Glutamatergic neuron (in vitro differentiated cells): Measurements from ENCODE around the gene SFMBT2. TPM values are rescaled to one million over a fixed set of nuclear protein-coding genes. Genes with fewer than 3 reads are reported as not detected.

Experiments used
- DNase-seq: peaks from one replicate; pipeline ENCODE4 v3.0.0; 2022
- H3K27ac Mint-ChIP-seq: one replicate; pipeline ENCODE4 v1.8.0; 2020; ENCODE audit warnings: mild to moderate bottlenecking, mixed read lengths, inconsistent platforms; ENCODE audit not compliant: unreplicated experiment
- H3K27me3 Mint-ChIP-seq: one replicate; pipeline ENCODE4 v1.8.0; 2020; ENCODE audit warnings: mild to moderate bottlenecking, moderate library complexity, mixed read lengths, inconsistent platforms; ENCODE audit not compliant: unreplicated experiment
- H3K36me3 Mint-ChIP-seq: one replicate; pipeline ENCODE4 v1.8.0; 2020; ENCODE audit warnings: mild to moderate bottlenecking, mixed read lengths, inconsistent platforms; ENCODE audit not compliant: unreplicated experiment
- H3K4me1 Mint-ChIP-seq: one replicate; pipeline ENCODE4 v1.8.0; 2020; ENCODE audit warnings: mild to moderate bottlenecking, low read depth, mixed read lengths, inconsistent platforms; ENCODE audit not compliant: unreplicated experiment
- H3K4me3 Mint-ChIP-seq: one replicate; pipeline ENCODE4 v1.8.0; 2020; ENCODE audit warnings: mild to moderate bottlenecking, mixed read lengths, inconsistent platforms; ENCODE audit not compliant: unreplicated experiment
- H3K9me3 Mint-ChIP-seq: one replicate; pipeline ENCODE4 v1.8.0; 2020; ENCODE audit warnings: mild to moderate bottlenecking, moderate library complexity, mixed read lengths, inconsistent platforms; ENCODE audit not compliant: unreplicated experiment
- total RNA-seq: library from RNA; stranded (reverse); fragmentation: NEBNext Ultra II Directional; extraction: Animal tissue kit (Norgen Biotek cat#: 25700); gene quantifications from one replicate; pipeline ENCODE4 v1.2.1, GENCODE V29; 2021; ENCODE audit not compliant: unreplicated experiment
- TF ChIP-seq, protein P1 (sequence below): fragments of 200-600 bp; sonication (generic); IDR thresholded peaks from one replicate; pipeline ENCODE4 v1.5.0; 2021; ENCODE audit not compliant: partially characterized antibody, unreplicated experiment

The SFMBT2 gene
- total RNA-seq, 1 donor from 2014 or later, result 9.1 TPM

GRCh38 chr10:7320072-7320471 lies 90.8 kb downstream of the SFMBT2 start:
- Mint-ChIP-seq H3K36me3 (peaks cover 15% of the 10 kb centered on the region), H3K4me1 (peaks cover 7% of the 10 kb centered on the region), H3K4me3 (no peak overlapping the region), H3K27me3 (no peaks in the 10 kb centered on the region), H3K27ac (no peak overlapping the region), H3K9me3 (peaks cover 2% of the 10 kb centered on the region)
- TF ChIP-seq, protein P1, sequence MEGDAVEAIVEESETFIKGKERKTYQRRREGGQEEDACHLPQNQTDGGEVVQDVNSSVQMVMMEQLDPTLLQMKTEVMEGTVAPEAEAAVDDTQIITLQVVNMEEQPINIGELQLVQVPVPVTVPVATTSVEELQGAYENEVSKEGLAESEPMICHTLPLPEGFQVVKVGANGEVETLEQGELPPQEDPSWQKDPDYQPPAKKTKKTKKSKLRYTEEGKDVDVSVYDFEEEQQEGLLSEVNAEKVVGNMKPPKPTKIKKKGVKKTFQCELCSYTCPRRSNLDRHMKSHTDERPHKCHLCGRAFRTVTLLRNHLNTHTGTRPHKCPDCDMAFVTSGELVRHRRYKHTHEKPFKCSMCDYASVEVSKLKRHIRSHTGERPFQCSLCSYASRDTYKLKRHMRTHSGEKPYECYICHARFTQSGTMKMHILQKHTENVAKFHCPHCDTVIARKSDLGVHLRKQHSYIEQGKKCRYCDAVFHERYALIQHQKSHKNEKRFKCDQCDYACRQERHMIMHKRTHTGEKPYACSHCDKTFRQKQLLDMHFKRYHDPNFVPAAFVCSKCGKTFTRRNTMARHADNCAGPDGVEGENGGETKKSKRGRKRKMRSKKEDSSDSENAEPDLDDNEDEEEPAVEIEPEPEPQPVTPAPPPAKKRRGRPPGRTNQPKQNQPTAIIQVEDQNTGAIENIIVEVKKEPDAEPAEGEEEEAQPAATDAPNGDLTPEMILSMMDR, result no peak
- no peak for DNase-seq

DNA sequence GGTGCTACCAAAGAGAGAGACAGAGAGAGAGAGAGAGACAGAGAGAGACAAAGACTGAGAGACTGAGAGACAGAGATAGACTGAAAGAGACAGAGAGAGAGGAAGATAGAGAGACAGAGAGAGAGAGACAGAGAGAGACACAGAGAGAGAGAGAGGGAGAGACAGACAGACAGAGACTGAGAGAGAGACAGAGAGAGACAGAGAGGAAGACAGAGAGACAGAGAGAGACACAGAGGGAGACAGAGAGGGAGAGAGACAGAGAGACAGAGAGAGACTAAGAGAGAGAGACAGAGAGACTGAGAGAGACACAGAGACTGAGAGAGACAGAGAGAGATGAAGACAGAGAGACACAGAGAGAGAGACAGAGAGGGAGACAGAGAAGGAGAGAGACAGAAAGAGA lies 91.2 kb downstream of the SFMBT2 start:
- Mint-ChIP-seq H3K27me3 (peaks cover 2% of the 10 kb centered on the region), H3K4me3 (no peak overlapping the region), H3K4me1 (peaks cover 7% of the 10 kb centered on the region), H3K9me3 (peaks cover 3% of the 10 kb centered on the region), H3K36me3 (peaks cover 15% of the 10 kb centered on the region), H3K27ac (no peak overlapping the region)
- TF ChIP-seq, protein P1, result no peak
- DNase-seq, result no peak

DNA sequence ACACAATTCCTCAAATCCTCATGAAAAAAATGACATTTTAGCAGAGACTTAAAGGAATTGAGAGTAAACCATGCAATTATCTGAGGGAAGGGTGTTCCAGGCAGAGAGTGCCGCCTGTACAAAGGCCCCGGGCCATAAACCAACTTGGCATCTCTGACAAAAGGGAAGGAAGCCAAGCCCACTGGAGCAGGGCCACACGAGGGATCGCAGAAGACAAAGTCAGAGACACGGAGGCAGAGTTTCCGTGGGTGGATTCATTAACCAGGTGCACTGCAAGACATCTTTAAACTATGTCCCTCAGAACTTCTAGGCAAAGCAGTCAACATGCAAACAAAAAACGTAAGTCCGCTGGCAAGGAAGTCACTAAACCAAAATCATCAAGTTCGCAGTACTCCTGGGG lies 92.0 kb downstream of the SFMBT2 start:
- H3K27me3 Mint-ChIP-seq, result peaks cover 2% of the 10 kb centered on the region
- no peak overlapping the region for H3K27ac Mint-ChIP-seq
- H3K9me3 Mint-ChIP-seq, result peaks cover 3% of the 10 kb centered on the region
- H3K36me3 Mint-ChIP-seq, result peaks cover 9% of the 10 kb centered on the region
- TF ChIP-seq, protein P1, result no peak
- H3K4me3 Mint-ChIP-seq, result no peak overlapping the region
- no peak for DNase-seq
- peaks cover 7% of the 10 kb centered on the region for H3K4me1 Mint-ChIP-seq

- H3K36me3 Mint-ChIP-seq, result peaks cover 9% of the 10 kb centered on the region
- H3K27ac Mint-ChIP-seq, result no peak overlapping the region
- DNase-seq, result no peak
- TF ChIP-seq, protein P1, result no peak
- peaks cover 2% of the 10 kb centered on the region for H3K27me3 Mint-ChIP-seq
- peaks cover 7% of the 10 kb centered on the region for H3K4me1 Mint-ChIP-seq
- H3K9me3 Mint-ChIP-seq, result peaks cover 3% of the 10 kb centered on the region
- H3K4me3 Mint-ChIP-seq, result no peak overlapping the region
These were observed 92.9 kb downstream of the SFMBT2 start for GRCh38 chr10:7317786-7318446.

GRCh38 chr10:7316839-7317238 lies 94.0 kb downstream of the SFMBT2 start:
- no peak for DNase-seq
- Mint-ChIP-seq H3K9me3 (peaks cover 3% of the 10 kb centered on the region), H3K27me3 (peaks cover 2% of the 10 kb centered on the region), H3K27ac (no peak overlapping the region), H3K4me1 (peaks cover 12% of the 10 kb centered on the region), H3K36me3 (peaks cover 4% of the 10 kb centered on the region), H3K4me3 (no peak overlapping the region)
- TF ChIP-seq, protein P1, result no peak
